NCI-H345 treated with DMSO at 0.1 percent for 48 hours (cell line): ENCODE measurements around the gene CD180.

Source experiments
- DNase-seq: peaks from one replicate; lab custom pipeline; 2025; ENCODE audit not compliant: unreplicated experiment; lab: John Stamatoyannopoulos, UW

CD180 gene

GRCh38 chr5:67196537-67197059 is at the start of gene CD180:
TSS of gene CD180 (minus strand) at chr5:67196799. CDS start at chr5:67196641, 158 bp downstream.
- no peak for DNase-seq

- DNase-seq, result peak; percentile 27
Observed at GRCh38 chr5:67246108-67246507, 49.5 kb upstream of the CD180 start.

GRCh38 chr5:67245259-67245846 is 48.8 kb upstream of the CD180 start:
- DNase-seq, result no peak

GRCh38 chr5:67244345-67244793 is 47.8 kb upstream of the CD180 start:
- DNase-seq, result peak; percentile 33

- no peak for DNase-seq
Observed at GRCh38 chr5:67243944-67244343, 47.3 kb upstream of the CD180 start.

GRCh38 chr5:67243349-67243748 is 46.8 kb upstream of the CD180 start:
- no peak for DNase-seq

GRCh38 chr5:67241326-67241725 is 44.7 kb upstream of the CD180 start:
- DNase-seq, result no peak

- DNase-seq, result no peak
Observed at GRCh38 chr5:67240846-67241245, 44.2 kb upstream of the CD180 start.

GRCh38 chr5:67240065-67240464 is 43.5 kb upstream of the CD180 start:
- DNase-seq, result no peak

- no peak for DNase-seq
Observed at GRCh38 chr5:67238191-67238590, 41.6 kb upstream of the CD180 start.

- DNase-seq, result no peak
Observed at GRCh38 chr5:67235399-67236110, 39.0 kb upstream of the CD180 start.

GRCh38 chr5:67234671-67235176 is 38.1 kb upstream of the CD180 start:
- no peak for DNase-seq

- no peak for DNase-seq
Observed at GRCh38 chr5:67233075-67233474, 36.5 kb upstream of the CD180 start.

GRCh38 chr5:67223211-67223610 is 26.6 kb upstream of the CD180 start:
- no peak for DNase-seq

- DNase-seq, result no peak
Observed at GRCh38 chr5:67222243-67223025, 25.8 kb upstream of the CD180 start.

GRCh38 chr5:67221487-67222242 is 25.1 kb upstream of the CD180 start:
- DNase-seq, result no peak

GRCh38 chr5:67216564-67216963 is 20.0 kb upstream of the CD180 start:
- DNase-seq, result no peak

GRCh38 chr5:67215519-67216471 is 19.2 kb upstream of the CD180 start:
- no peak for DNase-seq

GRCh38 chr5:67214707-67215447 is 18.3 kb upstream of the CD180 start:
- no peak for DNase-seq
